ENCODE measurements around the gene ZMYND8. TPM values are rescaled to one million over a fixed set of nuclear protein-coding genes. Genes with fewer than 3 reads are reported as not detected.

Gene ZMYND8
- total RNA-seq, 1 experiment from 2014 or later: 29.0 TPM

GRCh38 chr20:47310729-47311128 is 45.8 kb downstream of the ZMYND8 start:
- no peak for TF ChIP-seq CEBPB (IDR thresholded peaks at IDR 0.05; ENCODE audit: low read depth)
- no peak for TF ChIP-seq YY1 (IDR thresholded peaks at IDR 0.05; ENCODE audit: extremely low read depth, insufficient replicate concordance, low read depth, low read length)
- no peak for TF ChIP-seq ATF3 (IDR thresholded peaks at IDR 0.05)
- no peak for TF ChIP-seq ZBTB33 (IDR thresholded peaks at IDR 0.05; ENCODE audit: extremely low read depth, insufficient replicate concordance, low read length)
- no peak for TF ChIP-seq POLR2A (IDR thresholded peaks at IDR 0.05; ENCODE audit: borderline replicate concordance, extremely low read depth, insufficient read depth, insufficient read length)
- TF ChIP-seq, protein P1, sequence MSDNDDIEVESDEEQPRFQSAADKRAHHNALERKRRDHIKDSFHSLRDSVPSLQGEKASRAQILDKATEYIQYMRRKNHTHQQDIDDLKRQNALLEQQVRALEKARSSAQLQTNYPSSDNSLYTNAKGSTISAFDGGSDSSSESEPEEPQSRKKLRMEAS (IDR thresholded peaks at IDR 0.05): no peak
- no peak for TF ChIP-seq JUND (IDR thresholded peaks at IDR 0.05)
- TF ChIP-seq ELF1 (IDR thresholded peaks at IDR 0.05; ENCODE audit: borderline replicate concordance, low read depth): no peak
- TF ChIP-seq EZH2phosphoT487 (IDR thresholded peaks at IDR 0.05; ENCODE audit: borderline replicate concordance): no peak
- TF ChIP-seq ZNF274 (IDR thresholded peaks at IDR 0.05; ENCODE audit: low read depth, low read length): no peak
- TF ChIP-seq RAD21 (IDR thresholded peaks at IDR 0.05; ENCODE audit: low read depth): no peak
- TF ChIP-seq REST (IDR thresholded peaks at IDR 0.05; ENCODE audit: low read depth): no peak
- TF ChIP-seq ZFX (IDR thresholded peaks at IDR 0.05): no peak
- no peak for TF ChIP-seq FOSL1 (IDR thresholded peaks at IDR 0.05; ENCODE audit: low read depth)
- TF ChIP-seq TCF7L2 (IDR thresholded peaks at IDR 0.05; ENCODE audit: borderline replicate concordance, extremely low read depth, insufficient read depth, insufficient read length): no peak
- H3K36me3 ChIP-seq (ENCODE audit: control insufficient read depth in 1 of 2, insufficient read depth in 2 of 2, low read length in 2 of 2): peaks cover 7 to 17% of the 10 kb centered on the region in 2 experiments; a peak in 2 of 4 replicates
- intact Hi-C loops (cut with micrococcal nuclease): no loop called here
- H3K4me1 ChIP-seq (ENCODE audit: control insufficient read depth in 1 of 2, insufficient read depth in 2 of 2, low read length in 2 of 2): peaks cover 18 to 21% of the 10 kb centered on the region in 2 experiments
- no peak overlapping the region for H3K9ac ChIP-seq (ENCODE audit: low read length)
- BruUV-seq (replicated peaks): no TSS peak
- H4K20me1 ChIP-seq (ENCODE audit: insufficient read depth): no peaks in the 10 kb centered on the region
- no peak overlapping the region for H3K4me3 ChIP-seq (replicated peaks in 1 of 2; ENCODE audit: low read depth in 1 of 2, low read length in 2 of 2)
- H3K27ac ChIP-seq (ENCODE audit: low read depth, low read length): no peak overlapping the region
- POLR2A ChIA-PET: no interaction called here
- RAD21 ChIA-PET (ENCODE audit: low non-redundant PET in 1 of 2, low total read pairs in 2 of 2, uncharacterized antibody in 2 of 2, unreplicated experiment in 2 of 2): no interaction called here
- CTCF ChIA-PET: no interaction called here
- no peak overlapping the region for H2AFZ ChIP-seq (ENCODE audit: low read depth, low read length, poor library complexity, severe bottlenecking)
- H3K4me2 ChIP-seq (ENCODE audit: low read length): no peak overlapping the region
- DNase-seq (ENCODE audit: low read depth, low spot score) (no peak), ATAC-seq (no peak)
- H3K9me2 ChIP-seq (ENCODE audit: insufficient read depth): no peaks in the 10 kb centered on the region
- H3K79me2 ChIP-seq (ENCODE audit: insufficient read depth, low read length): peaks cover 85% of the 10 kb centered on the region
- no peaks in the 10 kb centered on the region for H3K27me3 ChIP-seq (ENCODE audit: insufficient read depth, low read length)
- no peaks in the 10 kb centered on the region for H3K9me3 ChIP-seq (ENCODE audit: control insufficient read depth in 1 of 2, insufficient read depth in 1 of 2, low read depth in 1 of 2, low read length in 2 of 2)

Measured in HCT116 (cell line).